ENCODE results near the gene SMIM7.
A peak's percentile ranks its signal among the peaks of the same experiment; 100 is the strongest.

SMIM7 gene

DNA sequence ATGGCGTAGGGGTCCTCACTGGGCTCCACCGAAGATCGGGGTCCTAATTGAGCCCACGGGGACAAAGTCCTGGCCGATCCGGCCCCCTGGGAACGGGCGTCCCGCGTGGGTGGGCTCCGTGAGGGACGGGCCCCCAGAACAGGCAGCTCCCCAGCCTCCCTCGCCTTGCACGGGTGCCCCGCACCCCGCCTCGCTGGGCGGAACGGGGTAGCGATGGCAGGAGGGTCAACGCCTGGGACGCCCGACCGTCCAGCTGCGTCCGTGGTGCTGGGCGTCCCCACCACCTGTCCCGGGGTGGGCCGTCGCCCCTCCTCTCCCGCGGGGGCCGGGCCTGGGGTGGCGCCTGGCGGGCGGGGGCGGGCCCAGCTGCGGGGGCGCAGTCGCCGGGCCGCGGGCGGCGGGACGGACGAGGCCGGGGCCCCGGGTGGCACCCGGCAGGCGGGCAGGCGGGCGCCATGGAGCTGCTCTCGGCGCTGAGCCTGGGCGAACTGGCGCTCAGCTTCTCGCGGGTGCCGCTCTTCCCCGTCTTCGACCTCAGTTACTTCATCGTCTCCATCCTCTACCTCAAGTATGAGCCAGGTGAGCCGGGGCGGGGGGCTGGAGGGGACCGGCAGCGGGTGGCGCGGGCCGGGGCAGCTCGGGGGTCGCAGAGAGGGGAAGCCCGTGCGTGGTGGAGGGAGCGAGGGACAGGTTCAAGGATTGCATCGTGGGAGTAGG, 977 bp upstream of the SMIM7 start, which contains the start of gene TMEM38A:
TSS of gene TMEM38A (plus strand) at position 377 of the 717 bp plus-strand sequence. CDS start at position 456, 79 bp downstream.
- peaks cover 38% of the 10 kb centered on the region for H3K4me1 ChIP-seq (ENCODE audit: insufficient read depth, low read length)
- H3K79me2 ChIP-seq (ENCODE audit: insufficient read depth, low read length): peaks cover 36% of the 10 kb centered on the region
- H3K9ac ChIP-seq (ENCODE audit: low read depth, low read length): peak within 1 kb of the TSS; percentile 65
- no peak for DNase-seq
- H3K36me3 ChIP-seq (ENCODE audit: insufficient read depth, low read length): peaks cover 36% of the 10 kb centered on the region
- peak within 1 kb of the TSS; percentile 90 for H3K4me2 ChIP-seq (ENCODE audit: insufficient read depth, low read length)
- peak within 1 kb of the TSS; percentile 88 for H3K27ac ChIP-seq (ENCODE audit: low read length)
- H3K4me3 ChIP-seq (ENCODE audit: low read depth in 1 of 2, low read length in 2 of 2): peak within 1 kb of the TSS; percentile 76 to 80
- H4K20me1 ChIP-seq (ENCODE audit: insufficient read depth, low read length): peaks cover 34% of the 10 kb centered on the region
- H3K27me3 ChIP-seq (ENCODE audit: insufficient read depth, low read length, poor library complexity): no peaks in the 10 kb centered on the region
- no peak for ATAC-seq (ENCODE audit: insufficient read depth, low read depth)
- peak within 1 kb of the TSS; percentile 96 for H2AFZ ChIP-seq (ENCODE audit: low read depth, low read length)
- TF ChIP-seq CTCF (IDR thresholded peaks at IDR 0.05; ENCODE audit: borderline replicate concordance, extremely low read depth, low read length, poor library complexity, severe bottlenecking) (no peak), EZH2 (IDR thresholded peaks at IDR 0.05; ENCODE audit: borderline replicate concordance, low read depth, low read length, severe bottlenecking) (no peak)
- no peaks in the 10 kb centered on the region for H3K9me3 ChIP-seq (ENCODE audit: insufficient read depth, low read length, severe bottlenecking)

DNA sequence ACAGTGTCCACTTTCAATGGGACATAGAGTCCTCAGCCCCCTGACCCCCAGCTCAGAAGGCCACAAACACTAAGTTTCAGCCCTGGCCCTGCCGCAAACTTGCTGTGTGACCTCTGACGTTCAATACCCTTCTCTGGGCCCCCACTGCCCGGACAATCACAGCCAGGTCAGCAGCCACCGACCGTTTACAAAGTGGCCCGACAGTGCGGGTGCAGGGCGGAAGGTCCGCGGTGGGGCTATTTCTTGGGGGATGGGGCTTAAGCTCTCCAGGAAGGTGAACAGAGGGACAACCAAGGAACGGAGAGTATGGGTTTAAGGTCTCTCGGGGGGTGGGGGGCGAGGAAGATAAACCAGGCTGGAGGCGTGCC, 496 bp downstream of the SMIM7 start:
- DNase-seq: no peak
- Histone ChIP-seq H2AFZ (ENCODE audit: low read depth, low read length) (no peak overlapping the region), H3K79me2 (ENCODE audit: insufficient read depth, low read length) (peaks cover 48% of the 10 kb centered on the region)

DNA sequence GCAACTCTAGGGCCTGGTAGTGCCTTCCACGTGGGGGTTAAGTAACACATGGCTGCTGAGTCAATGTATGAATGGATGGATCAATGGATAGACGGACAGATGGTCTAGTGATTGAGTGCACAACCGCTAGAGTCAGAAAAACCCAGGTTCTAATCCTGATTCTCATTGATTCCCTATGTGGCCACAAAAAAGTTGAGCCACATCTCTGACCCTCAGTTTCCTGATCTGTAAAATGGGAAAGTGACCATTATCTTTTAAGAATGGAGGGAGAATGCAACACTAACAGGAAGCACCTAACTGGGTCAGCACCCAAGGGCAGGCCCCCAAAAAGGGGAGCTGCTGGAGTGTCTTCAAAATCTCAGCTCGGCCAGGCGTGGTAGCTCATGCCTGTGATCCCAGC, 2.6 kb downstream of the SMIM7 start:
- Histone ChIP-seq H3K27ac (ENCODE audit: low read length) (no peak overlapping the region), H3K4me1 (ENCODE audit: insufficient read depth, low read length) (peaks cover 38% of the 10 kb centered on the region), H3K27me3 (ENCODE audit: insufficient read depth, low read length, poor library complexity) (no peaks in the 10 kb centered on the region), H3K4me2 (ENCODE audit: insufficient read depth, low read length) (peak overlapping the region; percentile 90; the same call in 1 of the 2 replicates), H2AFZ (ENCODE audit: low read depth, low read length) (no peak overlapping the region), H3K9ac (ENCODE audit: low read depth, low read length) (no peak overlapping the region), H3K36me3 (ENCODE audit: insufficient read depth, low read length) (peaks cover 68% of the 10 kb centered on the region), H3K4me3 (ENCODE audit: low read depth in 1 of 2, low read length in 2 of 2) (no peak overlapping the region), H3K9me3 (ENCODE audit: insufficient read depth, low read length, severe bottlenecking) (no peaks in the 10 kb centered on the region), H3K79me2 (ENCODE audit: insufficient read depth, low read length) (peaks cover 64% of the 10 kb centered on the region), H4K20me1 (ENCODE audit: insufficient read depth, low read length) (peaks cover 57% of the 10 kb centered on the region)
- DNase-seq (no peak), ATAC-seq (ENCODE audit: insufficient read depth, low read depth) (no peak)
- TF ChIP-seq EZH2 (IDR thresholded peaks at IDR 0.05; ENCODE audit: borderline replicate concordance, low read depth, low read length, severe bottlenecking) (no peak), CTCF (IDR thresholded peaks at IDR 0.05; ENCODE audit: borderline replicate concordance, extremely low read depth, low read length, poor library complexity, severe bottlenecking) (no peak)

More for the DNA sequence above, 496 bp downstream of the SMIM7 start:
- Histone ChIP-seq H3K36me3 (ENCODE audit: insufficient read depth, low read length) (peaks cover 48% of the 10 kb centered on the region), H4K20me1 (ENCODE audit: insufficient read depth, low read length) (peaks cover 44% of the 10 kb centered on the region), H3K4me1 (ENCODE audit: insufficient read depth, low read length) (peaks cover 38% of the 10 kb centered on the region), H3K27me3 (ENCODE audit: insufficient read depth, low read length, poor library complexity) (no peaks in the 10 kb centered on the region), H3K9me3 (ENCODE audit: insufficient read depth, low read length, severe bottlenecking) (no peaks in the 10 kb centered on the region), H3K4me2 (ENCODE audit: insufficient read depth, low read length) (peak overlapping the region; percentile 90), H3K4me3 (ENCODE audit: low read depth in 1 of 2, low read length in 2 of 2) (peak overlapping the region; percentile 76 to 80), H3K9ac (ENCODE audit: low read depth, low read length) (peak overlapping the region; percentile 65), H3K27ac (ENCODE audit: low read length) (peak overlapping the region; percentile 88)
- ATAC-seq (ENCODE audit: insufficient read depth, low read depth): no peak
- TF ChIP-seq EZH2 (IDR thresholded peaks at IDR 0.05; ENCODE audit: borderline replicate concordance, low read depth, low read length, severe bottlenecking): no peak
- no peak for TF ChIP-seq CTCF (IDR thresholded peaks at IDR 0.05; ENCODE audit: borderline replicate concordance, extremely low read depth, low read length, poor library complexity, severe bottlenecking)

Measured in DND-41 (cell line).